Stimulated activated CD8-positive, alpha-beta memory T cell treated with anti-CD3 and anti-CD28 coated beads, Interleukin-12 subunit alpha, Interleukin-12 subunit beta, amount 100 ng/mL, for 4 hours (primary cell): ENCODE measurements around the gene PRKACA.

ENCODE experiments used
- DNase-seq: peaks from one replicate; pipeline ENCODE4 v3.0.0-alpha.2; 2020; ENCODE audit warnings: low read depth

The PRKACA gene

GRCh38 chr19:14116525-14116917, 1.0 kb downstream of the PRKACA start:
- DNase-seq, result no peak

- DNase-seq, result no peak
Measured at GRCh38 chr19:14115756-14116155, 1.8 kb downstream of the PRKACA start.

- peak; percentile 21 for DNase-seq
Measured at GRCh38 chr19:14114854-14115253, 2.7 kb downstream of the PRKACA start.

GRCh38 chr19:14114439-14114838, 3.1 kb downstream of the PRKACA start:
- DNase-seq, result no peak

GRCh38 chr19:14113762-14114414, 3.7 kb downstream of the PRKACA start:
- no peak for DNase-seq

GRCh38 chr19:14112809-14113385, 4.7 kb downstream of the PRKACA start:
- DNase-seq, result no peak

- no peak for DNase-seq
Measured at GRCh38 chr19:14112051-14112808, 5.3 kb downstream of the PRKACA start.

- no peak for DNase-seq
Measured at GRCh38 chr19:14111486-14111885, 6.1 kb downstream of the PRKACA start.

GRCh38 chr19:14110650-14111049, 6.9 kb downstream of the PRKACA start:
- no peak for DNase-seq

GRCh38 chr19:14107581-14108461, 9.7 kb downstream of the PRKACA start:
- no peak for DNase-seq

- no peak for DNase-seq
Measured at GRCh38 chr19:14106840-14107239, 10.7 kb downstream of the PRKACA start.

GRCh38 chr19:14105680-14106079, 11.9 kb downstream of the PRKACA start:
- DNase-seq, result no peak

- DNase-seq, result no peak
Measured at GRCh38 chr19:14103310-14103709, 14.3 kb downstream of the PRKACA start.

- DNase-seq, result no peak
Measured at GRCh38 chr19:14102756-14103155, 14.8 kb downstream of the PRKACA start.

GRCh38 chr19:14102102-14102696, 15.4 kb downstream of the PRKACA start:
- no peak for DNase-seq

GRCh38 chr19:14101003-14101545, 16.5 kb downstream of the PRKACA start:
- DNase-seq, result no peak

GRCh38 chr19:14097532-14098151, 19.9 kb downstream of the PRKACA start:
- no peak for DNase-seq

- no peak for DNase-seq
Measured at GRCh38 chr19:14096272-14096992, 21.1 kb downstream of the PRKACA start.

- DNase-seq, result no peak
Measured at GRCh38 chr19:14094854-14095253, 22.7 kb downstream of the PRKACA start.

GRCh38 chr19:14093117-14093823, 24.3 kb downstream of the PRKACA start:
- no peak for DNase-seq
